Activated T-cell treated with anti-CD3 and anti-CD28 coated beads, Interleukin-2, amount 50 U/mL, for 72 hours (primary cell): Measurements from ENCODE around the gene TAGAP. TPM values are rescaled to one million over a fixed set of nuclear protein-coding genes. Genes with fewer than 3 reads are reported as not detected.
"Not testable (repeated sequence)": the region's sequence is repeated elsewhere in the genome, so short reads cannot be mapped to it uniquely, and the experiment has no call there.

Source experiments
- ATAC-seq, 2 donors: fragments of 150-1000 bp; cut with Tn5 transposase; replicated peaks in 1 of 2; 2 replicates each; pipeline ENCODE4 v1.10.0; 2021; ENCODE audit warnings: moderate library complexity in 2 of 2, mild to moderate bottlenecking in 1 of 2
- DNase-seq, 2 donors: peaks; one replicate each; pipeline ENCODE4 v3.0.0; 2021 to 2022; ENCODE audit warnings: mixed read lengths in 1 of 2
- H3K27ac Mint-ChIP-seq: one replicate; pipeline ENCODE4 v1.8.0; 2022; ENCODE audit warnings: mild to moderate bottlenecking, moderate library complexity, mixed read lengths
- H3K27me3 Mint-ChIP-seq: one replicate; pipeline ENCODE4 v1.8.0; 2022; ENCODE audit warnings: low read depth, mixed read lengths
- H3K36me3 Mint-ChIP-seq, 2 donors: one replicate each; pipeline ENCODE4 v1.8.0; 2022; ENCODE audit warnings: mixed read lengths in 2 of 2, mild to moderate bottlenecking in 1 of 2; ENCODE audit not compliant: insufficient read depth in 2 of 2
- H3K4me1 Mint-ChIP-seq: one replicate; pipeline ENCODE4 v1.8.0; 2022; ENCODE audit warnings: low read depth, mixed read lengths
- H3K4me3 Mint-ChIP-seq, 2 donors: one replicate each; pipeline ENCODE4 v1.8.0; 2022; ENCODE audit warnings: mild to moderate bottlenecking in 2 of 2, mixed read lengths in 2 of 2, moderate library complexity in 2 of 2
- H3K9me3 Mint-ChIP-seq, 2 donors: one replicate each; pipeline ENCODE4 v1.8.0; 2022; ENCODE audit warnings: mixed read lengths in 2 of 2
- total RNA-seq, 2 donors: library from RNA; stranded (reverse); gene quantifications; one replicate each; pipeline ENCODE4 v1.2.3, GENCODE V29; 2022

TAGAP gene
- total RNA-seq, 2 donors from 2014 or later: 34.6 to 56.1 TPM

GRCh38 chr6:159052720-159053119 lies 7.9 kb upstream of the TAGAP start:
- ATAC-seq (no peak), DNase-seq (no peak)
- Mint-ChIP-seq H3K4me3 (no peak overlapping the region), H3K27me3 (no peaks in the 10 kb centered on the region), H3K27ac (no peak overlapping the region), H3K9me3 (no peaks in the 10 kb centered on the region), H3K4me1 (peaks cover 79% of the 10 kb centered on the region), H3K36me3 (no peaks in the 10 kb centered on the region)

GRCh38 chr6:159047891-159048685 lies 3.3 kb upstream of the TAGAP start:
- DNase-seq: no peak
- no peaks in the 10 kb centered on the region for H3K27me3 Mint-ChIP-seq
- peak overlapping the region; percentile 42 to 55 for H3K4me3 Mint-ChIP-seq
- H3K36me3 Mint-ChIP-seq: peaks cover 6 to 17% of the 10 kb centered on the region in 2 donors
- ATAC-seq: no peak
- H3K27ac Mint-ChIP-seq: no peak overlapping the region
- peaks cover 60% of the 10 kb centered on the region for H3K4me1 Mint-ChIP-seq
- no peaks in the 10 kb centered on the region for H3K9me3 Mint-ChIP-seq

- Mint-ChIP-seq H3K27ac (peak overlapping the region; percentile 96), H3K4me3 (peak overlapping the region; percentile 95 to 98), H3K36me3 (peaks cover 21 to 40% of the 10 kb centered on the region in 2 donors), H3K9me3 (no peaks in the 10 kb centered on the region), H3K27me3 (no peaks in the 10 kb centered on the region), H3K4me1 (peaks cover 63% of the 10 kb centered on the region)
- no peak for ATAC-seq
- DNase-seq: no peak
Observed at GRCh38 chr6:159045801-159046200, 1.0 kb upstream of the TAGAP start.

- no peak for ATAC-seq
- H3K36me3 Mint-ChIP-seq: peaks cover 26 to 57% of the 10 kb centered on the region in 2 donors
Observed at GRCh38 chr6:159043947-159044346, 844 bp downstream of the TAGAP start.

GRCh38 chr6:159043251-159043650 lies 1.5 kb downstream of the TAGAP start:
- Mint-ChIP-seq H3K9me3 (no peaks in the 10 kb centered on the region), H3K4me3 (peak overlapping the region; percentile 95 to 98), H3K27ac (peak overlapping the region; percentile 78), H3K4me1 (peaks cover 74% of the 10 kb centered on the region), H3K36me3 (peaks cover 30 to 61% of the 10 kb centered on the region in 2 donors), H3K27me3 (no peaks in the 10 kb centered on the region)
- no peak for DNase-seq
- ATAC-seq: no peak

More at GRCh38 chr6:159043947-159044346, 844 bp downstream of the TAGAP start:
- Mint-ChIP-seq H3K9me3 (no peaks in the 10 kb centered on the region), H3K4me3 (peak overlapping the region; percentile 95 to 98), H3K27me3 (no peaks in the 10 kb centered on the region), H3K4me1 (peaks cover 74% of the 10 kb centered on the region), H3K27ac (peak overlapping the region; percentile 78)
- DNase-seq: no peak

- peaks cover 74% of the 10 kb centered on the region for H3K4me1 Mint-ChIP-seq
- DNase-seq: no peak
- no peak for ATAC-seq
Observed at GRCh38 chr6:159042826-159043181, 2.0 kb downstream of the TAGAP start.

GRCh38 chr6:159042003-159042825 lies 2.6 kb downstream of the TAGAP start:
- DNase-seq: peak; percentile 75 to 78
- H3K27me3 Mint-ChIP-seq: no peaks in the 10 kb centered on the region
- H3K9me3 Mint-ChIP-seq: no peaks in the 10 kb centered on the region
- H3K36me3 Mint-ChIP-seq: peaks cover 35 to 69% of the 10 kb centered on the region in 2 donors
- peaks cover 74% of the 10 kb centered on the region for H3K4me1 Mint-ChIP-seq
- H3K27ac Mint-ChIP-seq: peak overlapping the region; percentile 78
- peak; percentile 34 to 48 for ATAC-seq
- peak overlapping the region; percentile 95 to 98 for H3K4me3 Mint-ChIP-seq

More at GRCh38 chr6:159042826-159043181, 2.0 kb downstream of the TAGAP start:
- peak overlapping the region; percentile 78 for H3K27ac Mint-ChIP-seq
- no peaks in the 10 kb centered on the region for H3K9me3 Mint-ChIP-seq
- H3K4me3 Mint-ChIP-seq: peak overlapping the region; percentile 95 to 98
- peaks cover 32 to 63% of the 10 kb centered on the region in 2 donors for H3K36me3 Mint-ChIP-seq
- H3K27me3 Mint-ChIP-seq: no peaks in the 10 kb centered on the region

- ATAC-seq (no peak), DNase-seq (no peak)
- peak overlapping the region; percentile 95 to 98 for H3K4me3 Mint-ChIP-seq
- H3K9me3 Mint-ChIP-seq: no peaks in the 10 kb centered on the region
- H3K27ac Mint-ChIP-seq: peak overlapping the region; percentile 78
- no peaks in the 10 kb centered on the region for H3K27me3 Mint-ChIP-seq
- peaks cover 72% of the 10 kb centered on the region for H3K4me1 Mint-ChIP-seq
- peaks cover 39 to 75% of the 10 kb centered on the region in 2 donors for H3K36me3 Mint-ChIP-seq
Observed at GRCh38 chr6:159041181-159041580, 3.6 kb downstream of the TAGAP start.

- peak overlapping the region; percentile 78 for H3K27ac Mint-ChIP-seq
- peaks cover 39 to 87% of the 10 kb centered on the region in 2 donors for H3K36me3 Mint-ChIP-seq
- no peaks in the 10 kb centered on the region for H3K9me3 Mint-ChIP-seq
- peak overlapping the region; percentile 95 to 98 for H3K4me3 Mint-ChIP-seq
- peaks cover 72% of the 10 kb centered on the region for H3K4me1 Mint-ChIP-seq
- ATAC-seq (no peak), DNase-seq (no peak)
- no peaks in the 10 kb centered on the region for H3K27me3 Mint-ChIP-seq
Observed at GRCh38 chr6:159039885-159040258, 4.9 kb downstream of the TAGAP start.

- Mint-ChIP-seq H3K27me3 (no peaks in the 10 kb centered on the region), H3K27ac (peak overlapping the region; percentile 78), H3K9me3 (no peaks in the 10 kb centered on the region), H3K36me3 (peaks cover 36 to 83% of the 10 kb centered on the region in 2 donors), H3K4me1 (peaks cover 79% of the 10 kb centered on the region), H3K4me3 (peak overlapping the region; percentile 95 to 98)
- DNase-seq (peak; percentile 53 to 54), ATAC-seq (peak; percentile 68 to 70)
Observed at GRCh38 chr6:159038914-159039884, 5.6 kb downstream of the TAGAP start.

GRCh38 chr6:159038318-159038717 lies 6.5 kb downstream of the TAGAP start:
- not testable (repeated sequence) for ATAC-seq, DNase-seq, H3K27ac Mint-ChIP-seq, H3K27me3 Mint-ChIP-seq, H3K9me3 Mint-ChIP-seq
- Mint-ChIP-seq H3K4me1 (peaks cover 85% of the 10 kb centered on the region), H3K36me3 (peaks cover 34 to 74% of the 10 kb centered on the region in 2 donors), H3K4me3 (peak overlapping the region; percentile 36 to 88)

- no peak for ATAC-seq
- Mint-ChIP-seq H3K4me3 (peak overlapping the region; percentile 37 to 88), H3K4me1 (peaks cover 85% of the 10 kb centered on the region), H3K9me3 (no peaks in the 10 kb centered on the region), H3K27ac (peak overlapping the region; percentile 50), H3K36me3 (peaks cover 31 to 70% of the 10 kb centered on the region in 2 donors), H3K27me3 (no peaks in the 10 kb centered on the region)
- no peak for DNase-seq
Observed at GRCh38 chr6:159037756-159038290, 7.0 kb downstream of the TAGAP start.
